ENCODE data around the gene KDM6B.
"Not testable (repeated sequence)": the region's sequence is repeated elsewhere in the genome, so short reads cannot be mapped to it uniquely, and the experiment has no call there.

The KDM6B gene

GRCh38 chr17:7833795-7834541 is at the start of gene KDM6B:
Gene KDM6B (plus strand): TSS chr17:7834217. CDS start chr17:7845555, 11,338 bp downstream.
- DNase-seq, result peak; percentile 64 to 79

- no peak for DNase-seq
Observed at GRCh38 chr17:7786866-7787265, 47.2 kb upstream of the KDM6B start.

GRCh38 chr17:7789131-7789530 is 44.9 kb upstream of the KDM6B start:
- no peak for DNase-seq

GRCh38 chr17:7790150-7790549 is 43.9 kb upstream of the KDM6B start:
- DNase-seq, result no peak

- no peak for DNase-seq
Observed at GRCh38 chr17:7792611-7793010, 41.4 kb upstream of the KDM6B start.

GRCh38 chr17:7794075-7794663 is 39.8 kb upstream of the KDM6B start:
- DNase-seq, result no peak

GRCh38 chr17:7797976-7798375 is 36.0 kb upstream of the KDM6B start:
- no peak for DNase-seq

GRCh38 chr17:7798839-7799238 is 35.2 kb upstream of the KDM6B start:
- DNase-seq, result no peak

GRCh38 chr17:7803981-7804380 is 30.0 kb upstream of the KDM6B start:
- DNase-seq, result no peak

- DNase-seq, result no peak
Observed at GRCh38 chr17:7806587-7806986, 27.4 kb upstream of the KDM6B start.

GRCh38 chr17:7807206-7807605 is 26.8 kb upstream of the KDM6B start:
- no peak for DNase-seq

GRCh38 chr17:7809086-7809790 is 24.8 kb upstream of the KDM6B start:
- DNase-seq, result no peak

GRCh38 chr17:7809791-7810343 is 24.1 kb upstream of the KDM6B start:
- DNase-seq, result not testable (repeated sequence)

- no peak for DNase-seq
Observed at GRCh38 chr17:7811251-7811650, 22.8 kb upstream of the KDM6B start.

- no peak for DNase-seq
Observed at GRCh38 chr17:7814969-7815368, 19.0 kb upstream of the KDM6B start.

GRCh38 chr17:7816926-7817642 is 16.9 kb upstream of the KDM6B start:
- DNase-seq, result no peak

GRCh38 chr17:7817643-7817964 is 16.4 kb upstream of the KDM6B start:
- no peak for DNase-seq

GRCh38 chr17:7818026-7818425 is 16.0 kb upstream of the KDM6B start:
- no peak for DNase-seq

GRCh38 chr17:7818746-7819645 is 15.0 kb upstream of the KDM6B start:
- DNase-seq, result no peak

- DNase-seq, result no peak
Observed at GRCh38 chr17:7820231-7820630, 13.8 kb upstream of the KDM6B start.

- no peak for DNase-seq
Observed at GRCh38 chr17:7822126-7822525, 11.9 kb upstream of the KDM6B start.

- no peak for DNase-seq
Observed at GRCh38 chr17:7823581-7824001, 10.4 kb upstream of the KDM6B start.

Measured in NCI-H446 (cell line).